ENCODE measurements around the gene CNTNAP2. TPM values are rescaled to one million over a fixed set of nuclear protein-coding genes. Genes with fewer than 3 reads are reported as not detected.

The CNTNAP2 gene
- total and polyA plus RNA-seq, 2 of the 13 experiments (the other 11 are each of a cell fraction or from before 2014, with no cell fraction given), result 0.40 to 0.42 TPM

GRCh38 chr7:146208492-146208891, 91.9 kb downstream of the CNTNAP2 start:
- POLR2A ChIA-PET, result no interaction called here
- in situ Hi-C loops (cut with HindIII; ENCODE audit: extremely low pct_ligation_motif_present, low pct_unique_long_range_greater_than_20kb), result no loop called here
- no peak for ATAC-seq
- H3K4me1 ChIP-seq (ENCODE audit: insufficient read depth, low read length), result no peaks in the 10 kb centered on the region
- H4K20me1 ChIP-seq (ENCODE audit: insufficient read depth, low read length), result no peaks in the 10 kb centered on the region
- H3K27me3 ChIP-seq (ENCODE audit: control insufficient read depth in 1 of 2, insufficient read depth in 2 of 2, low read length in 2 of 2), result no peaks in the 10 kb centered on the region
- no peak overlapping the region for H3K4me3 ChIP-seq (replicated peaks in 1 of 3; ENCODE audit: insufficient read depth in 1 of 3, low read depth in 2 of 3, low read length in 3 of 3)
- intact Hi-C loops (cut with micrococcal nuclease; ENCODE audit: unreplicated experiment), result no loop called here
- no peak for TF ChIP-seq ZNF792 (CRISPR knock-in tag; IDR thresholded peaks at IDR 0.05)
- TF ChIP-seq HMG20B (CRISPR knock-in tag; conservative IDR thresholded peaks at IDR 0.05), result no peak
- no peak for TF ChIP-seq DNMT1 (CRISPR knock-in tag; IDR thresholded peaks at IDR 0.05)
- TF ChIP-seq HES4 (CRISPR knock-in tag; IDR thresholded peaks at IDR 0.05; ENCODE audit: borderline replicate concordance), result no peak
- no peak for TF ChIP-seq ZNF773 (CRISPR knock-in tag; IDR thresholded peaks at IDR 0.05; ENCODE audit: borderline replicate concordance)
- TF ChIP-seq GTF3A (CRISPR knock-in tag; conservative IDR thresholded peaks at IDR 0.05), result no peak
- TF ChIP-seq ZNF232 (CRISPR knock-in tag; IDR thresholded peaks at IDR 0.05; ENCODE audit: borderline replicate concordance), result no peak
- no peak for TF ChIP-seq ZNF382 (CRISPR knock-in tag; IDR thresholded peaks at IDR 0.05; ENCODE audit: borderline replicate concordance)
- TF ChIP-seq PHF5A (CRISPR knock-in tag; IDR thresholded peaks at IDR 0.05; ENCODE audit: low read depth, unreplicated experiment), result no peak
- no peak for TF ChIP-seq ZFYVE20 (CRISPR knock-in tag; IDR thresholded peaks at IDR 0.05; ENCODE audit: borderline replicate concordance, low read depth)
- TF ChIP-seq, protein P1, sequence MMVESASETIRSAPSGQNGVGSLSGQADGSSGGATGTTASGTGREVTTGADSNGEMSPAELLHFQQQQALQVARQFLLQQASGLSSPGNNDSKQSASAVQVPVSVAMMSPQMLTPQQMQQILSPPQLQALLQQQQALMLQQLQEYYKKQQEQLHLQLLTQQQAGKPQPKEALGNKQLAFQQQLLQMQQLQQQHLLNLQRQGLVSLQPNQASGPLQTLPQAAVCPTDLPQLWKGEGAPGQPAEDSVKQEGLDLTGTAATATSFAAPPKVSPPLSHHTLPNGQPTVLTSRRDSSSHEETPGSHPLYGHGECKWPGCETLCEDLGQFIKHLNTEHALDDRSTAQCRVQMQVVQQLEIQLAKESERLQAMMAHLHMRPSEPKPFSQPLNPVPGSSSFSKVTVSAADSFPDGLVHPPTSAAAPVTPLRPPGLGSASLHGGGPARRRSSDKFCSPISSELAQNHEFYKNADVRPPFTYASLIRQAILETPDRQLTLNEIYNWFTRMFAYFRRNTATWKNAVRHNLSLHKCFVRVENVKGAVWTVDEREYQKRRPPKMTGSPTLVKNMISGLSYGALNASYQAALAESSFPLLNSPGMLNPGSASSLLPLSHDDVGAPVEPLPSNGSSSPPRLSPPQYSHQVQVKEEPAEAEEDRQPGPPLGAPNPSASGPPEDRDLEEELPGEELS (CRISPR knock-in tag; IDR thresholded peaks at IDR 0.05), result no peak
- TF ChIP-seq SETDB1 (CRISPR knock-in tag; IDR thresholded peaks at IDR 0.05; ENCODE audit: borderline replicate concordance), result no peak
- TF ChIP-seq RBM39 (IDR thresholded peaks at IDR 0.05; ENCODE audit: low read depth, low read length, poor library complexity, severe bottlenecking), result no peak
- TF ChIP-seq ZSCAN25 (CRISPR knock-in tag; IDR thresholded peaks at IDR 0.05), result no peak
- no TSS peak for BruUV-seq (replicated peaks)
- no peak overlapping the region for H3K9ac ChIP-seq (ENCODE audit: insufficient read depth, low read depth, low read length)
- CTCF ChIA-PET (ENCODE audit: low intra/inter-chr PET ratio, low total read pairs), result no interaction called here
- no peak for FAIRE-seq
- H2AFZ ChIP-seq (ENCODE audit: low read length), result no peak overlapping the region
- peaks cover 79% of the 10 kb centered on the region for H3K9me3 ChIP-seq (ENCODE audit: low read length)
- DNase-seq (ENCODE audit: low spot score), result no peak
- no peaks in the 10 kb centered on the region for H3K36me3 ChIP-seq (replicated peaks in 1 of 2; ENCODE audit: control insufficient read depth in 1 of 2, insufficient read depth in 2 of 2, low read length in 2 of 2)
- H3K4me2 ChIP-seq (ENCODE audit: low read depth, low read length), result no peak overlapping the region
- H3K79me2 ChIP-seq (ENCODE audit: insufficient read depth, low read length), result no peaks in the 10 kb centered on the region
- no peak overlapping the region for H3K27ac ChIP-seq (ENCODE audit: extremely low read length, insufficient read depth, low read length)
- WGBS (ENCODE audit: low lambda C conversion rate), result 0% methylated on average over 1 of the region's 1 CpG
